HEK293T (cell line): ENCODE data around the gene PELI3.

ENCODE experiments used
- NFRKB ChIP-seq: fragments of 450-650 bp; IDR thresholded peaks from 2 replicates; pipeline ENCODE4 v1.6.1; 2016; ENCODE audit warnings: mild to moderate bottlenecking, moderate library complexity
- SP1 ChIP-seq: fragments of 450-650 bp; IDR thresholded peaks from 2 replicates; pipeline ENCODE4 v1.6.1; 2017

GRCh38 chr11:66466225-66467033 is at the start of gene PELI3:
- no peak for TF ChIP-seq NFRKB
- no peak for TF ChIP-seq SP1
